Mucosa of rectum (tissue), 2 donors: ENCODE data around the gene UGT1A9.

ENCODE experiments used
- H3K27ac ChIP-seq, 2 donors: one replicate each; pipeline ENCODE4 v1.7.0; 2013; ENCODE audit warnings: inconsistent platforms in 2 of 2, low read depth in 2 of 2, low read length in 2 of 2
- H3K27me3 ChIP-seq, 2 donors: one replicate each; pipeline ENCODE4 v1.7.0; 2013; ENCODE audit warnings: low read length in 2 of 2; ENCODE audit not compliant: control insufficient read depth in 2 of 2, insufficient read depth in 2 of 2
- H3K36me3 ChIP-seq, 2 donors: one replicate each; pipeline ENCODE4 v1.7.0; 2013; ENCODE audit warnings: low read length in 2 of 2; ENCODE audit not compliant: control insufficient read depth in 2 of 2, insufficient read depth in 2 of 2
- H3K4me1 ChIP-seq, 2 donors: one replicate each; pipeline ENCODE4 v1.7.0; 2013; ENCODE audit warnings: low read length in 2 of 2, mild to moderate bottlenecking in 1 of 2; ENCODE audit not compliant: control insufficient read depth in 2 of 2, insufficient read depth in 2 of 2
- H3K4me3 ChIP-seq, 2 donors: one replicate each; pipeline ENCODE4 v1.7.0; 2013; ENCODE audit warnings: low read length in 2 of 2
- H3K9ac ChIP-seq, 2 donors: one replicate each; pipeline ENCODE4 v1.7.0; 2013; ENCODE audit warnings: low read length in 2 of 2, low read depth in 1 of 2, mild to moderate bottlenecking in 1 of 2
- H3K9me3 ChIP-seq, 2 donors: one replicate each; pipeline ENCODE4 v1.7.0; 2013; ENCODE audit warnings: low read length in 2 of 2; ENCODE audit not compliant: control insufficient read depth in 2 of 2
- donor health status: healthy.
- donor health status: Normal muscosa, but diverticular disease.

Gene UGT1A9

DNA sequence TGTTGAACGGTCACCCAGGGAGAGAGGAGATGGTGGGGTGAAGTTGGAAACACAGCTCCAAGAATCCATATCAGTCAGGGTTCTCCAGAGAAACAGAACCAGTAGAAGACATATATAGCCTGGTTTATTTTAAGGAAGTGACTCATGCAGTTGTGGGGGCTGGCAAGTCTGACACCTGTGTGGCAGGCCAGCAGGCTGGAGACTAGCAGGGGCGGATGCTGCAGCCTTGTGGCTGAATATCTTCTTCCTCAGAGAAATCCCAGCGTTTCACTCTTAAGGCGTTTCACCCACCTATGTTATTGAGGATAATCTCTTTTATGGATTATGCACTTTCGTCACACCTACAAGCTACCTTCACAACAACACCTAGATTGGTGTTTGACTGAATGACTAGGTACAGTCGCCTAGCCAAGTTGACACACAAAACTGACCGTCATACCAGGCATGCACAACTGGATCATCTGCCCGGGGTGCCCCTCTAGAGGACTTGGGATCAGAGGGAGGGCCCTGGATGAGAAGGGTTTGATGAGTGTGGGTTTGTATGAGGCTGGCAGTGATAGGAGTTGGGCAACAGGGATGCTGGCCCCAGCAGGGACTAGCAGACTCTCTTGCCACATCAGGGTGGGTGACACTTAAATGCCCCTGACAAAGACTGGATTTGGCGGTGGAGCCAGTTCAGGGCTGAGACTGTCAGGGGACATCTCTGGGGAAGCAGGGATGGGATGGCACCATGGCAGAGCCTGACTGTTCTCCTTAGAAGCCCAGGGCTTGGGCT is 129.8 kb downstream of the UGT1A9 start:
- H3K9me3 ChIP-seq, result no peaks in the 10 kb centered on the region
- H3K27ac ChIP-seq, result no peak overlapping the region

DNA sequence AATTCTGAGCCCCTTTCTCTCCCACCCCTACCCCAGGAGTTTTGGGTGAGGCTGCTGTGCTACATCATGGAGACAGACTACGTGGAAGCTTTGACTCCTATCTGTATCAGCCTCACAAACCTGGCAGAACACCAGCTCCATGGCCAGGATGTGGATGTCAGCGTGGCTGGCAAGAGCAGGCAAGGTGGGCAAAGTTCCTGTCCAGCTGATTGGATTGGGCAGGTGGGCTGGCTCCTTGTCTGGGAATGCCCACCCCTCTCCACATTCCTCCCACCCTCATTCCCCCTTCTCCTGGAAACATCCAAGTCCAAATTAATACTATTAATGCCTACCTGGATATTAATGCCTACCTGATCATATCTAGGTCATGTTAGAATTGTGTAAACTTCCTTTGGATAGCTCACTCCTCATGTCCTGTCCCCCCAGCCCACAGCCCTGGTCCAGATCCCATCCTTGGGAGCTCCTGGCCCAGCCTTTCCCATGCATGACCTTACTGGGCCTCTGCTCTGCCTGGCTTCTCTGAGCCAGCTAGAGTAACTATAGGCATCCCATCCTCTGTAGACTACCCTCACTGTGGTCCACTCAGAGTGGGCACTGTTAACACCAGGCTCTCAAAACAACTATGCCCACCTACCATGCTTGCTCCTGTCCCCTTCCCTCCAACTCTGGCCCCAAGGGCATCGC is 130.6 kb downstream of the UGT1A9 start:
- H3K4me1 ChIP-seq, result no peaks in the 10 kb centered on the region
- H3K9ac ChIP-seq, result no peak overlapping the region
- no peaks in the 10 kb centered on the region for H3K36me3 ChIP-seq
- peaks cover 0 to 9% of the 10 kb centered on the region in 2 donors for H3K27me3 ChIP-seq
- no peaks in the 10 kb centered on the region for H3K9me3 ChIP-seq
- H3K27ac ChIP-seq, result no peak overlapping the region
- no peak overlapping the region for H3K4me3 ChIP-seq

More for the DNA sequence above, 129.8 kb downstream of the UGT1A9 start:
- H3K4me3 ChIP-seq, result no peak overlapping the region
- no peaks in the 10 kb centered on the region for H3K4me1 ChIP-seq
- peaks cover 0 to 9% of the 10 kb centered on the region in 2 donors for H3K27me3 ChIP-seq
- H3K9ac ChIP-seq, result no peak overlapping the region
- H3K36me3 ChIP-seq, result no peaks in the 10 kb centered on the region

DNA sequence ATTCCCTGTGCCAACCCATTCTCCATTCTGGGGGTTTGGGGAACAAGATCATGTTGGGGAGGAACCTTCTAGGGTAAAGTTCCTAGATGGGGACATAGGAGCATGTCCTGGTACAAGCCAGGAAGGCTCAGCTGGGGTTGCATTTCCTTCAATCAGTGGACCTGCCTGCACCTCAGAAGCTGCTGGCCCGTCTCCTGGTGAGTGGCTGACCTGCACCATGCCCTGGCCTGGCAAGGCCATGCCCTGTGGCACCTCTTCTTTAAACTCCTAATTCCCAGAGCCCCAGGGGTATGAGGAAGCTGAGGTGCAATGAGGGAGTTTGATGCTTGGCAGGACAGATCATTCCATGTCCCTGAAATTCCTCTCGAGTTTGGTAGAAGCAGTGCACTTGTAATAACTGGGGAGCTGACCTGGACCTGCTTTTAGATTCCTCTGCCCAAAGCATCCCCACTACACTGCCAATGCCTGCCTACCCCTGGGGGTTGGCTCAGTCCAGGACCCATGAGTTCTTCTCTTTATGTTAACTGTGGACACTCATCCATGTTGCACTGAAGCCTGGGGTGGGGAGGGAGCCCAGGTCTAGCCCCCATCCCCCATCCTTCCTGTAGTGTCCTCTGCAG is 131.7 kb downstream of the UGT1A9 start:
- no peak overlapping the region for H3K27ac ChIP-seq

DNA sequence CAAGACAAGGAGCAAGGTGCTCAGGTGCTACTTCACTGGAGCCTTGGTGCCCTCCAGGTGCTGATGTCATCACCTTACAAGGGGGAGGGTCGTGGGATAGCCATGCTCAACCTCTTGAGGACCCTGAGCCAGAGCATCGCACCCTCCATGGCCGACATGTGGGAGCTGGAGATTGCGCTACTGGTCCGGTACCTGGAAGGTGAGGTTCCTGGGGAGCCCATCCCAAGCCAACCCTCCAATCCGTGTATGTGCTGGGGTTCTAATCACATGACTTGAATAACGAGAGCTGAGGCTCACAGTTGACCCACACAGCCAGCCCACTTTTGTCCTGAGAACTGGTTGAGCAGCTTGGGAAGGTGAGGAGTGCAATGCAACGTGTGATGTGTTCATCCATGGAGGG is 132.3 kb downstream of the UGT1A9 start:
- Histone ChIP-seq H3K9ac (no peak overlapping the region), H3K27ac (no peak overlapping the region), H3K9me3 (no peaks in the 10 kb centered on the region)

More for the DNA sequence above, 131.7 kb downstream of the UGT1A9 start:
- H3K36me3 ChIP-seq, result no peaks in the 10 kb centered on the region
- H3K4me3 ChIP-seq, result no peak overlapping the region
- no peak overlapping the region for H3K9ac ChIP-seq
- H3K27me3 ChIP-seq, result peaks cover 3 to 9% of the 10 kb centered on the region in 2 donors
- H3K9me3 ChIP-seq, result no peaks in the 10 kb centered on the region
- H3K4me1 ChIP-seq, result no peaks in the 10 kb centered on the region

DNA sequence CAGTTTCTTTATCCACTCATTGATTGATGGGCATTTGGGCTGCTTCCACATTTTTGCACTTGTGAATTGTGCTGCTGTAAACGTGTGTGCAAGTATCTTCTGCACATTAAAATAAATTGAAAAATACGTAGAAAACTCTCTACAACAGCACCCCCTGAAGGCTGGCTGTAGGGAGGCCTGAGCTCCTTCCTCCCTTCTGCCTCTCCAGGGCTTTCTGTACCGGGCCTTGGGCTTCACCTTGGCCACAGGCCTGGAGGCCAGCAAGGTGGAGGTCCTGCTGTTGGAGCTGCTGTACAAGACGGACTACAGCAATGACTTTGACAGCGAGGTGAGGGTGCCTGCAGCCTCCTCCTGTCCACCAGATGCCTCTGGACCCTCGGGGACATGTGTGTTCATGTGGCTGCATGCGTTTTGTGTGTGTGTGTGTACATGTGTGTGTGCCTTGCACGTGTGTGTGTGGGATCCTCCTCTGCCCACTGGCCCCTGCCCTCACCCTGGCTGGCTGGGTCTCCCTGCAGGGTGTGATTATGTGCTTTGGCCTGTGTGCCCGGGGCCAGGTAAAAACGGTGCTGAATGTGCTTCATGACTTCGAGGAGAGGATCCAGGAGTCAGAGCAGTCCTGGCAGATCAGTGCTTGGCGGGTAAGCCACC is 135.6 kb downstream of the UGT1A9 start:
- no peak overlapping the region for H3K4me3 ChIP-seq
- no peaks in the 10 kb centered on the region for H3K4me1 ChIP-seq
- H3K9ac ChIP-seq, result no peak overlapping the region
- H3K27ac ChIP-seq, result no peak overlapping the region
- peaks cover 8 to 9% of the 10 kb centered on the region in 2 donors for H3K27me3 ChIP-seq
- H3K36me3 ChIP-seq, result no peaks in the 10 kb centered on the region
- no peaks in the 10 kb centered on the region for H3K9me3 ChIP-seq

More for the DNA sequence above, 132.3 kb downstream of the UGT1A9 start:
- Histone ChIP-seq H3K4me1 (no peaks in the 10 kb centered on the region), H3K4me3 (no peak overlapping the region), H3K27me3 (peaks cover 6 to 9% of the 10 kb centered on the region in 2 donors), H3K36me3 (no peaks in the 10 kb centered on the region)

GRCh38 chr2:233807966-233808935 is 136.6 kb downstream of the UGT1A9 start:
- no peak overlapping the region for H3K9ac ChIP-seq
- H3K4me1 ChIP-seq, result no peaks in the 10 kb centered on the region
- H3K4me3 ChIP-seq, result no peak overlapping the region
- no peaks in the 10 kb centered on the region for H3K36me3 ChIP-seq
- no peak overlapping the region for H3K27ac ChIP-seq
- peaks cover 5 to 8% of the 10 kb centered on the region in 2 donors for H3K27me3 ChIP-seq
- no peaks in the 10 kb centered on the region for H3K9me3 ChIP-seq

- Histone ChIP-seq H3K4me1 (no peaks in the 10 kb centered on the region), H3K9ac (no peak overlapping the region), H3K4me3 (no peak overlapping the region), H3K36me3 (no peaks in the 10 kb centered on the region), H3K27ac (no peak overlapping the region), H3K27me3 (peaks cover 0 to 8% of the 10 kb centered on the region in 2 donors), H3K9me3 (no peaks in the 10 kb centered on the region)
These were observed 138.7 kb downstream of the UGT1A9 start for GRCh38 chr2:233810385-233810784.

DNA sequence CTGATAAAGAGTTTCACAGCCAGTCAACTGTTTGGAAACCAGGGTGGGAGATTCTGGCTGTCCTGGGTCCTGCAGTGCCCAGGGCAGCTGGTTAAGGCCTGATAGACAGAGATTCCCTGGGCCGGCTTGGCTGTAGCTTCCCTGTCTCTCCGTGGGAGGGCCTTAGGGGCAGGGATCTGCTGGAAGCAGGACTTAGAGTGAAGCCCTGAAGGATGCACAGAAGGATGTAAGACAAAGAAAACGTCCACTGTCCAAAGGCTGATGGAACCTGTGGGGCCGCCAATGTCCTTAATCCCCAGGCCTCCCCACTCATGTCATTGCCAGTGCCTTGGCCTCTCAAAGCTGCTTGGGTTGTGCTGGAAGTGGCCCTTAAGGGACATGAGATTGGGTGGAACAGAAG is 139.4 kb downstream of the UGT1A9 start:
- H3K27ac ChIP-seq, result no peak overlapping the region
- H3K4me3 ChIP-seq, result no peak overlapping the region
- no peak overlapping the region for H3K9ac ChIP-seq
- peaks cover 0 to 8% of the 10 kb centered on the region in 2 donors for H3K27me3 ChIP-seq
- no peaks in the 10 kb centered on the region for H3K4me1 ChIP-seq
- no peaks in the 10 kb centered on the region for H3K36me3 ChIP-seq
- no peaks in the 10 kb centered on the region for H3K9me3 ChIP-seq

DNA sequence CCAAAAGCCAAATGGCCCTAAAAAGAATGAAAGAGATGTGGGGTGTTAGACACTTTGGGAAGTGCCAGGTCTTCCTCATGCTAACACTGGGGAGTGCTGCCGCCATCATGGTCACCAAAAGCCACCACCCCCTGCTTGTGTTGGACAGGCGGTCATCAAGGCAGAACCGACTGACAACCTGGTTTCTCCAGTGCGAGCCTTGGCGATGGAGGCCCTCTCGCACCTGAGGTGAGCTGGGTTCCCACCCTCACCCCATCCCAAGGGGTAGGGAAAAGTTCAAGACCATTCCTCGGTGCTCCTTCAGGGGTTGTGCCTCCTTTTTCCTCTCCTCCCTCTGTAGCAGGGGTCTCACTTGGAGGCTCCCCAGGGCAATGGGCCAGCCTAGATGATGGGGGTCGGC is 140.0 kb downstream of the UGT1A9 start:
- Histone ChIP-seq H3K9ac (no peak overlapping the region), H3K4me3 (no peak overlapping the region), H3K9me3 (no peaks in the 10 kb centered on the region), H3K27me3 (peaks cover 0 to 8% of the 10 kb centered on the region in 2 donors), H3K27ac (no peak overlapping the region), H3K4me1 (no peaks in the 10 kb centered on the region), H3K36me3 (no peaks in the 10 kb centered on the region)
